Measurements from ENCODE around the gene MOGAT3. TPM values are rescaled to one million over a fixed set of nuclear protein-coding genes. Genes with fewer than 3 reads are reported as not detected.
A peak's percentile ranks its signal among the peaks of the same experiment; 100 is the strongest.

MOGAT3 gene
- total RNA-seq, 2 donors from 2014 or later, result not detected

DNA sequence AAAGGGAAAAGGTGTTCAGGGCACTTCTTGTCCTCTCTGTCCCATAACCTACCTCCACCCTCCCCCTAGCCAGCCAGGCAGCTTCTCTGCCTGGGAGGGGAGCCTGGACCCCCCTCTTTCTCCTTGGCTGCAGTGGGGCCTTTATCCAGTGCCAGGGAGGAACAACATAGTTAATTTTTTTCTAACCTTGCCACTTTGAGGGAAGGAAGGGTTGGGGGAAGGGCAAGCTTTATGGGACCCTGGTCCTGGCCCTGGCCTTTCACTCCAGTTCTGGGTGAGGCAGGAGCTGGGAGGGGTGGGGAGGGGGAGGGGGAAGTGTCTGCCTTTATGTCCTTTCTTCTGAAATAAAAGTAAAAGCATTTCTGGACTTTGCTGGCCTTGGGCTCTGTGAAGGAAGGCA, 39.9 kb downstream of the MOGAT3 start:
- Histone ChIP-seq H3K27ac (no peak overlapping the region), H3K36me3 (peaks cover 22% of the 10 kb centered on the region), H3K4me3 (no peak overlapping the region), H3K27me3 (replicated peaks; ENCODE audit: insufficient read depth) (peaks cover 10% of the 10 kb centered on the region), H3K9me3 (no peaks in the 10 kb centered on the region), H3K4me1 (ENCODE audit: control insufficient read depth in 1 of 2, low read depth in 2 of 2) (peaks cover 25 to 34% of the 10 kb centered on the region in 2 donors)
- no peak for DNase-seq (ENCODE audit: low spot score)
- TF ChIP-seq, protein P1, sequence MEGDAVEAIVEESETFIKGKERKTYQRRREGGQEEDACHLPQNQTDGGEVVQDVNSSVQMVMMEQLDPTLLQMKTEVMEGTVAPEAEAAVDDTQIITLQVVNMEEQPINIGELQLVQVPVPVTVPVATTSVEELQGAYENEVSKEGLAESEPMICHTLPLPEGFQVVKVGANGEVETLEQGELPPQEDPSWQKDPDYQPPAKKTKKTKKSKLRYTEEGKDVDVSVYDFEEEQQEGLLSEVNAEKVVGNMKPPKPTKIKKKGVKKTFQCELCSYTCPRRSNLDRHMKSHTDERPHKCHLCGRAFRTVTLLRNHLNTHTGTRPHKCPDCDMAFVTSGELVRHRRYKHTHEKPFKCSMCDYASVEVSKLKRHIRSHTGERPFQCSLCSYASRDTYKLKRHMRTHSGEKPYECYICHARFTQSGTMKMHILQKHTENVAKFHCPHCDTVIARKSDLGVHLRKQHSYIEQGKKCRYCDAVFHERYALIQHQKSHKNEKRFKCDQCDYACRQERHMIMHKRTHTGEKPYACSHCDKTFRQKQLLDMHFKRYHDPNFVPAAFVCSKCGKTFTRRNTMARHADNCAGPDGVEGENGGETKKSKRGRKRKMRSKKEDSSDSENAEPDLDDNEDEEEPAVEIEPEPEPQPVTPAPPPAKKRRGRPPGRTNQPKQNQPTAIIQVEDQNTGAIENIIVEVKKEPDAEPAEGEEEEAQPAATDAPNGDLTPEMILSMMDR (IDR thresholded peaks at IDR 0.05), result no peak
- ATAC-seq (ENCODE audit: insufficient number of reproducible peaks, low FRiP score, low read depth), result no peak

DNA sequence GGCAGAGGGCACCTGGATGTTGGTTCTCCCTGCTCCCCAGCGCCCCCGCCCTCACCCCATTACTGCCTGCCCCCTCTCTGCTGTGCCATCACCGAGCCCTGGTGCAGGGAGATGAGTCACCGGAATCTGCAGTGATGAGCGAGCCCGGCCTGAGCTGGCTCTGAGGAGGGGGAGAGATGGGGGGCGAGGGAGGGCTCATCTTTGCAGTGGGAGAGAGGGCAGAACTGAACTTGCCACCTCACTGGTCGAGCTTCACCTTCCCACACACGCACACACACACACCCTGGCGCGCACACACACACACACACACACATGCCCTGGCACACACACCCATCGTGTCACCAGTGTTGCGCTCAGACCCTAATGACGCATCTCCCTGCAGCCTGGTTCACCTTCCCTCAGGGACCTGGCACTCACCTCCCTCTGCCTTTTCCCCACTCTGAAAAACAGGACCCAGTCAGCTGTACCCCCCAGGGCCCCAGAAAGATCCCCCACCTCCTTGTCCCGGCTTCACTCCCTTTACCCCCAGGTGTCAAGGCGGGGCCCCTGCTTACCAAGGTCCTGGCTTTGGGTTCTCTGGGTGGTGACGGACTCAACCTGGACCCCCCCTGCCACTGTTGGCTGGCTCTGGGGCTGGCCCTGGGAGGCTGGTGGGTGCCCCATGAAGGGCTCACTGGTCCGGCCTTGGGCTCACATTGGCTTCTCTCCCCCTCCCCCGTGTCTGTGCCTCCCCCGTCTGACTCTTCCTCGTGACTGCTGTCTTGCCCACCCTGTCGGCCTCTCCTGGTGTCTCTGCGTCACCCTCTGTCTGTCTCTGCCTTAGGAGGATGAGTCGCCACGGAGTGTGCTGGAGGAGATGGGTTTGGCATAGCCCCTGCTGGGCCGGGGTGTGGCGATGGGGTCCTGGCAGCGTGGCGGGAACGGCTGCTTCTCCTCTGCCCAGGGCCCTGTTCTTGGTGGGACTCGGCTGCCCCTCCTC, 40.9 kb downstream of the MOGAT3 start:
- no peak overlapping the region for H3K27ac ChIP-seq
- ATAC-seq (ENCODE audit: insufficient number of reproducible peaks, low FRiP score, low read depth) (no peak), DNase-seq (ENCODE audit: low spot score) (no peak)
- H3K27me3 ChIP-seq (replicated peaks; ENCODE audit: insufficient read depth), result peaks cover 9% of the 10 kb centered on the region
- H3K9me3 ChIP-seq, result no peaks in the 10 kb centered on the region
- peaks cover 22 to 31% of the 10 kb centered on the region in 2 donors for H3K4me1 ChIP-seq (ENCODE audit: control insufficient read depth in 1 of 2, low read depth in 2 of 2)
- TF ChIP-seq, protein P1 (IDR thresholded peaks at IDR 0.05), result no peak
- peaks cover 22% of the 10 kb centered on the region for H3K36me3 ChIP-seq
- no peak overlapping the region for H3K4me3 ChIP-seq

DNA sequence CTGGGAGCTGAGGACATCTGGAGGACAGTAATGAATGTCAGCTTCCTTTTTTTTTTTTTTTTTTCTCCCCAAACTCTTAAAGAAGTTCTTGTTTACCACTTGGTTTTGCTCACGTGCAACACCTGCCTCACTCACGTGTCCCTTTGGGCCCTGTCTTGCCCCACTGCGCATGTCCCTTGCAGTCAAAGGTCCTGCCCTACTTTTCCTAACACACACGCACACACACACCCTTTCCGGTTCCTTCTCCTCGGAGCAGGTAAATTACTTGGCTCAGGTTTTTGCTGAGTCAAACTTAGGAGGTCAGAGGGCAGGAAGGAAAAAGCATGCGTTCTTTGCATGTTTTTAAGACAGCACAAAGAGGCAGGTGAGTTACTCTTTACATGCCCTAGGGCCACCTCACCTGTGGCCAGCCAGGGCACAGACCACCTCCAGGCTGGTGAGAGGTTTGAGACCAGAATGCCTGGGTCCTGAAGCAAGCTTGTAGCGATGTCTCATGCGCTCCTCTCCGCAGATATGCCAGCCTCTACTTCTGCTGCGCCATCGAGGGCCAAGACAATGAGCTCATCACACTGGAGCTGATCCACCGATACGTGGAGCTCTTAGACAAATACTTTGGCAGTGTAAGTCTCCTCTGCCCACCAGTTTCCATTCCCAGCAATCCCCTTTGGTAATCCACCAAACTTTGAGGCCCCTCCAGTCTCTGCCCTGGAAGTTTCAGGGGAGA, 43.8 kb downstream of the MOGAT3 start:
- Histone ChIP-seq H3K4me1 (ENCODE audit: control insufficient read depth in 1 of 2, low read depth in 2 of 2) (peaks cover 5 to 12% of the 10 kb centered on the region in 2 donors), H3K9me3 (no peaks in the 10 kb centered on the region), H3K4me3 (no peak overlapping the region), H3K27ac (no peak overlapping the region), H3K36me3 (peaks cover 22% of the 10 kb centered on the region), H3K27me3 (replicated peaks; ENCODE audit: insufficient read depth) (no peaks in the 10 kb centered on the region)
- TF ChIP-seq, protein P1 (IDR thresholded peaks at IDR 0.05), result no peak
- ATAC-seq (ENCODE audit: insufficient number of reproducible peaks, low FRiP score, low read depth), result no peak
- DNase-seq (ENCODE audit: low spot score), result no peak

- Histone ChIP-seq H3K27me3 (replicated peaks; ENCODE audit: insufficient read depth) (no peaks in the 10 kb centered on the region), H3K4me3 (no peak overlapping the region), H3K4me1 (ENCODE audit: control insufficient read depth in 1 of 2, low read depth in 2 of 2) (peaks cover 5 to 12% of the 10 kb centered on the region in 2 donors), H3K27ac (no peak overlapping the region), H3K36me3 (peaks cover 22% of the 10 kb centered on the region), H3K9me3 (no peaks in the 10 kb centered on the region)
- no peak for DNase-seq (ENCODE audit: low spot score)
- no peak for ATAC-seq (ENCODE audit: insufficient number of reproducible peaks, low FRiP score, low read depth)
- TF ChIP-seq, protein P1 (IDR thresholded peaks at IDR 0.05), result no peak
Observed at GRCh38 chr7:101156277-101156676, 44.6 kb downstream of the MOGAT3 start.

- Histone ChIP-seq H3K9me3 (no peaks in the 10 kb centered on the region), H3K4me3 (peak overlapping the region; percentile 88), H3K27me3 (replicated peaks; ENCODE audit: insufficient read depth) (no peaks in the 10 kb centered on the region), H3K27ac (no peak overlapping the region), H3K4me1 (ENCODE audit: control insufficient read depth in 1 of 2, low read depth in 2 of 2) (peaks cover 5 to 12% of the 10 kb centered on the region in 2 donors), H3K36me3 (peaks cover 21% of the 10 kb centered on the region)
- no peak for DNase-seq (ENCODE audit: low spot score)
- TF ChIP-seq, protein P1 (IDR thresholded peaks at IDR 0.05), result no peak
- ATAC-seq (ENCODE audit: insufficient number of reproducible peaks, low FRiP score, low read depth), result no peak
Observed at GRCh38 chr7:101155303-101155702, 45.5 kb downstream of the MOGAT3 start.
